Muscle layer of duodenum (tissue), 2 donors: ENCODE data around the gene RIOX2.

Experiments used
- H3K27ac ChIP-seq: one replicate; pipeline ENCODE4 v1.7.0; 2013; ENCODE audit warnings: mild to moderate bottlenecking, low read length
- H3K27me3 ChIP-seq: one replicate; pipeline ENCODE4 v1.7.0; 2013; ENCODE audit warnings: low read depth, mild to moderate bottlenecking, control low read depth, low read length
- H3K36me3 ChIP-seq, 2 donors: one replicate each; pipeline ENCODE4 v1.7.0; 2013; ENCODE audit warnings: low read length in 2 of 2, control low read depth in 1 of 2, mild to moderate bottlenecking in 1 of 2; ENCODE audit not compliant: insufficient read depth in 2 of 2, control insufficient read depth in 1 of 2
- H3K4me1 ChIP-seq, 2 donors: one replicate each; pipeline ENCODE4 v1.7.0; 2013; ENCODE audit warnings: low read length in 2 of 2, mild to moderate bottlenecking in 2 of 2, control low read depth in 1 of 2, moderate library complexity in 1 of 2; ENCODE audit not compliant: insufficient read depth in 2 of 2, control insufficient read depth in 1 of 2
- H3K4me3 ChIP-seq, 2 donors: one replicate each; pipeline ENCODE4 v1.7.0; 2013; ENCODE audit warnings: low read length in 2 of 2, low read depth in 1 of 2, mild to moderate bottlenecking in 1 of 2
- H3K9me3 ChIP-seq, 2 donors: one replicate each; pipeline ENCODE4 v1.7.0; 2013; ENCODE audit warnings: low read length in 2 of 2, control low read depth in 1 of 2, mild to moderate bottlenecking in 1 of 2; ENCODE audit not compliant: control insufficient read depth in 1 of 2
- donor health status: healthy.

Gene RIOX2

DNA sequence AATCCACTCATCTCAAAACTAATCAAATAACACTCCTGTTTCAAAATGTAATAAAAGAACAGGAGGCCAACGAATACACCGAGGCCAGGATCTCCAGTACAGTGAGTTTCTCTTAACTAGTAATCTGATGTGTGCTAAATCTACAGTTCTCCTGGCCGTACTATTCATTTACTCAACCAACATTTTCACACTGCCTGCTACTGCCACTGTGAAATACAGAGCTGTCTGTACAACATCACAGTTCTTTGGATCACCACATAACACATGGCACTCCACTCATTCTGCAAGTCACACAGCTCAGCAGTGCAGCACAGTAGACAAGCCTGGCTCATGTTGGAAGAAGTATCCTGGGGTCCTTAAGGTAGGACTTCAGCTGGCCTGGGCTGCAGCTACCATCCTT is 21.9 kb downstream of the RIOX2 start:
- Histone ChIP-seq H3K4me3 (no peak overlapping the region), H3K4me1 (no peaks in the 10 kb centered on the region), H3K27me3 (no peaks in the 10 kb centered on the region), H3K9me3 (no peaks in the 10 kb centered on the region), H3K36me3 (peaks cover 45 to 64% of the 10 kb centered on the region in 2 donors), H3K27ac (no peak overlapping the region)

- no peaks in the 10 kb centered on the region for H3K9me3 ChIP-seq
- H3K36me3 ChIP-seq = peaks cover 52 to 70% of the 10 kb centered on the region in 2 donors
- no peaks in the 10 kb centered on the region for H3K27me3 ChIP-seq
- H3K4me3 ChIP-seq = no peak overlapping the region
- no peak overlapping the region for H3K27ac ChIP-seq
- no peaks in the 10 kb centered on the region for H3K4me1 ChIP-seq
Observed at GRCh38 chr3:97949743-97950142, 22.5 kb downstream of the RIOX2 start.

DNA sequence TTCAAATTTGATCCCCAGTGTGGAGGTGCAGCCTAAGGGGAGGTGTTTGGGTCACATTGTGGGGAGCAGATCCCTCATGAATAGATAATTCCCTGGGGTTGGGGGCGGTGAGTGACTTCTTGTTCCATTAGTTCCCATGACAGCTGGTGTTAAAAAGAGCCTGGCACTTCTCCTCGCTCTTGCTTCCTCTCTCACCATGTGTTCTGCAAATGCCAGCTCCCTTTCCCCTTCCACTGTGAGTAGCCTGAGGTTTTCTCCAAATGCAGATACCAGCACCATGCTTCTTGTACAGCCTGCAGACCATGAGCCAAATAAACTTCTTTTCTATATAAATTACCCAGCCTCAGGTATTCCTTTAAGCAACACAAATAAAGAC is 23.1 kb downstream of the RIOX2 start:
- Histone ChIP-seq H3K4me3 (no peak overlapping the region), H3K4me1 (no peaks in the 10 kb centered on the region), H3K27ac (no peak overlapping the region), H3K27me3 (no peaks in the 10 kb centered on the region), H3K36me3 (peaks cover 53 to 65% of the 10 kb centered on the region in 2 donors), H3K9me3 (no peaks in the 10 kb centered on the region)

- Histone ChIP-seq H3K4me1 (no peaks in the 10 kb centered on the region), H3K36me3 (peaks cover 56 to 62% of the 10 kb centered on the region in 2 donors), H3K4me3 (no peak overlapping the region), H3K27ac (no peak overlapping the region), H3K9me3 (no peaks in the 10 kb centered on the region), H3K27me3 (no peaks in the 10 kb centered on the region)
Observed at GRCh38 chr3:97948351-97949109, 23.7 kb downstream of the RIOX2 start.

- Histone ChIP-seq H3K4me3 (no peak overlapping the region), H3K27ac (no peak overlapping the region), H3K4me1 (no peaks in the 10 kb centered on the region), H3K27me3 (no peaks in the 10 kb centered on the region), H3K36me3 (peaks cover 57 to 59% of the 10 kb centered on the region in 2 donors), H3K9me3 (no peaks in the 10 kb centered on the region)
Observed at GRCh38 chr3:97942801-97943546, 29.3 kb downstream of the RIOX2 start.

DNA sequence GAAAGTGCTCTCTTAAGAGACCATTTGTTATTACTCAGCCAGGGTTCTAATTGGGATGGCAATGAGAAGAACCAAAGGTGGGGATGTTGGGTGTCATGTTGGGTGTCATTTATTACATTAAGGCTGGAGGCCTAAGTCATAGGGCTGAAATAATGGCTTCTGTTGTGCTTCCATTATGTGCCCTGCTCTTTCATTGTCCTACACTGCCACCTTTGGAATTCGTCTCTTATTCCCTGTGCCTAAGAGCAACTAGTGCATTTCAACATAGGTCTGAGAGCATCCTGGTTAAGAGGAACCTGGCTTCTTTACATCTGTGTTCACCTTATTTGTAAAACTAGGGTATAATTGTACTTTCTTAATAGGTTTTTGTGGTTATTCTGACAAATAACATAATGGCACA is 32.2 kb downstream of the RIOX2 start:
- Histone ChIP-seq H3K4me1 (no peaks in the 10 kb centered on the region), H3K27ac (no peak overlapping the region), H3K27me3 (no peaks in the 10 kb centered on the region), H3K36me3 (peaks cover 54 to 62% of the 10 kb centered on the region in 2 donors), H3K4me3 (no peak overlapping the region), H3K9me3 (no peaks in the 10 kb centered on the region)

GRCh38 chr3:97939401-97939800 is 32.8 kb downstream of the RIOX2 start:
- H3K27ac ChIP-seq = no peak overlapping the region
- H3K4me1 ChIP-seq = no peaks in the 10 kb centered on the region
- H3K9me3 ChIP-seq = no peaks in the 10 kb centered on the region
- H3K4me3 ChIP-seq = no peak overlapping the region
- no peaks in the 10 kb centered on the region for H3K27me3 ChIP-seq
- peaks cover 55 to 61% of the 10 kb centered on the region in 2 donors for H3K36me3 ChIP-seq

DNA sequence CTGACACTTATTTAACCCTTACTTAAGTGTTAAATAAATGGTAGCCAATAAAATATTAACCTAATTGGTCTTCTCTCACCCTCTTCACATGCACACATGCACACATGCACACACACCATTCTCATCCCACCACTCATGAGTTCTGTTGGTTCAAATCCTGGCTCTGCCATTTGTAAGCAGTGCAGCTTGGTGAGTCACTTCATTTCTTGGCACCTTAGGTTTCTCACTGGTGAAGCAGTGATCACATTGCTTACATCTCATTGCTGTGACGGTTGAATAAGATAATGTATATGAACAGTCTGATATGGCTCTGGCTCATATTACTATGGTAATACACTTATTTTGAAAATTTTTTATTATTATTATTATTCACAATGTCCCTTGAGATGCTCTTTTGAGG is 33.8 kb downstream of the RIOX2 start:
- no peak overlapping the region for H3K27ac ChIP-seq
- H3K4me1 ChIP-seq = no peaks in the 10 kb centered on the region
- H3K9me3 ChIP-seq = no peaks in the 10 kb centered on the region
- H3K27me3 ChIP-seq = no peaks in the 10 kb centered on the region
- peaks cover 51 to 66% of the 10 kb centered on the region in 2 donors for H3K36me3 ChIP-seq
- no peak overlapping the region for H3K4me3 ChIP-seq

DNA sequence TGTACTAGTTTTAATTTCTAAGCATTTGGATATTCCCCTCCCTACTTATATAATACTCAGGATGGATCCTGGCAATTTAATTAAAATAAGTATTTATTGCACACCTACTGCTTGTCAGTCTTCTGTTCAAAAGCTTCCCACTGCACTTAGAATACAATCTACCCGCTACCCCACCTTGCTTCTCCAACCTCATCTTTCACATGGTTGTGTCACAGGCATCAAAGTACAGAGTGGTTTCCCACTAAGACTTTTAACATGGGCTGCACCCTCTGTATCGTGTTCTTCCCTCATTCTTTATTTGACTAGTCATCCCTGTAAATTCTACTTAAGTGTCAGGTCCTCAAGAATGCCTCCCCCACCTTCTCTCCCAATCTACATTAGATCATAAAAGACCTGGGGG is 35.0 kb downstream of the RIOX2 start:
- Histone ChIP-seq H3K9me3 (no peaks in the 10 kb centered on the region), H3K4me1 (no peaks in the 10 kb centered on the region), H3K27me3 (no peaks in the 10 kb centered on the region), H3K36me3 (peaks cover 38 to 60% of the 10 kb centered on the region in 2 donors), H3K27ac (no peak overlapping the region), H3K4me3 (no peak overlapping the region)

- Histone ChIP-seq H3K27ac (no peak overlapping the region), H3K36me3 (peaks cover 33 to 53% of the 10 kb centered on the region in 2 donors), H3K27me3 (no peaks in the 10 kb centered on the region), H3K4me3 (no peak overlapping the region), H3K4me1 (no peaks in the 10 kb centered on the region), H3K9me3 (no peaks in the 10 kb centered on the region)
Observed at GRCh38 chr3:97935842-97936241, 36.4 kb downstream of the RIOX2 start.

DNA sequence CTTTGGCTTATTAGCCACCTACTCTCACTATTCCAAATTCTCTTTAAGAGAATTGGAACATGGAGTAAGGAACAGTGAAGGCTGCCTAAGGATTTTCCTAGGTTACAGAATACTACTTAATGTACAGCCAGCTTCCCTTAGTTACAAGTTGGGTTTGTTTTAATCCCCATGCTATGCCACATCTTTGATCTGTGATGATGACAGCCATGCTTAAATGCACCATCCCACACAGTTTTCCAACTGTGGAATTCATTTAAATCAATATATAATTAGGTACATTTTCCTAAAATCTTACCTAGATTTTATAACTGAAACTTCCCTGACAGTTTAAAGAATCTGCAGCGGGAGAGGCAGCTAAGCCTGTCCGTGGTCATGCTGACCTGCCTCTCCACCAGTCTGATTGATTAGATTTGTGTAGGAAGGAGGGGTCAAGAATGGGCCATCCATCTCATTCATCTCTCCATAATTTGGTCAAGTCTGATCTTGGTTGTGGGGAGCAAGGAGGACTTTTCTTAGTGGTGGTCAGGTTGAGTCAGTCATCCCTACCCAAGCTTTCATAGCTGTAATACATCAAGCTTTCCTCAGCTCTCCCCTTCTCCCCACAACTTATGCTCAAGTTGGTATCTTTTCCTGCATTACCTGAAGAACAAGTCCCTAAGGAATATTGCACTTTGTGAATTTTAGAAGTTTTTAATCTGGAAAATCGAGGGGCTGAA is 37.1 kb downstream of the RIOX2 start:
- no peaks in the 10 kb centered on the region for H3K4me1 ChIP-seq
- H3K27ac ChIP-seq = no peak overlapping the region
- no peaks in the 10 kb centered on the region for H3K9me3 ChIP-seq
- peaks cover 32 to 57% of the 10 kb centered on the region in 2 donors for H3K36me3 ChIP-seq
- H3K27me3 ChIP-seq = no peaks in the 10 kb centered on the region
- no peak overlapping the region for H3K4me3 ChIP-seq
